ENCODE measurements around the gene NME7.

The NME7 gene

DNA sequence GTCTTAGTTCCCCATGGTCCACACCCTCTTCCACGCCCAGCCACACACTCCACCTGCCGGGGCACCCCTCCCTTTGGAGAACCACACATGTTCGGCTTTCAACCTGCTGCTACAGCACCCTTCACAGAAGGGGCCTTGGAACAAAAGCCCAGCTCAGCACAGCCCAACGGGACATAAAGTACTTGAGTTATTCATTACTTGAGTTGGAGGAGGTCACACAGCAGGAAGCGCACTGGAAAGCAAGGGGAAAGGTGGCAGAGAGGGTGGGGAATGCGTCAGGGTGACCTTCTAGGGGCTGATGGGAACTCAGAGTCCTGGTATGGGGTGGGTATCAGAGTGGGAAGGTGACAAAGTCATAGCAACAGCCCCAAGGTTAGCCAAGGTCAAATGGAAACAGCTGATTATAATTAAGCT lies 264.1 kb downstream of the NME7 start:
- no peak for DNase-seq

DNA sequence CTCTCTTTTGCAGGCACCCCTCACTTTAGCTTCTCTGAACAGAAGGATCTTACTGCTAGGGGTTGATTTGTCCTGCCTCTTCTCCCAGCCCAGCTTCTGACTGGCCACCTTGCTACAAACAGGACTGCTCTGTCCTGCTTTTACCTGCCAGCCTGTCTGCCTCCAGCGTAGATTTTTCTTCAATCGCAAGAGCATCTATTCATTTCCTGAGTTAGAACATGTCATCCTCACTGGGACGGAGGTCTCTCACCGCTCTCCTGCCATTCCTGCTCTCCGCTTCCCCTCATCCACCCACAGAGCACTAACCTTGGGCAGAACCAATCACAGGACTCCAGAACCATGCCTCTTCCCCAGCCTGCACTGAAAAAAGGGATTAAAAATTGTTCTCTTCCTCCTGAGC lies 264.6 kb downstream of the NME7 start:
- no peak for DNase-seq

DNA sequence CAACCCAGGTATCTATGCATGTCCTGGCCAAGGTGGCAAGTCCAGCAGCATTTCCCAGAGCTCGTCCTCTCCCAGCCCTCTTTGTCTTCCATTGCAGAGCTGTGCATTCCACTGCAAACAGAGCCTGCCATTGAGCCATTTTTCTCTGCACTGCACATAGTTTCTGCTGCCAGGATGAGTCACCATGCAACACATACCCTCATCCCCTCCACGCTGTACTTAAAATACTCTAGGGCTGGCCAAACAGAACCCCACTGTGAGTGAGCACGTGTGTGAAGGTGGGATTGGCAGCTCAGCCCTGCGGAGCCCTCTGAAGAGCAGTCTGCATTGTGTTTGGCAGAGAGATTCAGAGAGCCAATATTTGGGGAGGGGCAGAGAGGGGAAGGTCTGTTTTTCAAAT lies 265.0 kb downstream of the NME7 start:
- DNase-seq: no peak

DNA sequence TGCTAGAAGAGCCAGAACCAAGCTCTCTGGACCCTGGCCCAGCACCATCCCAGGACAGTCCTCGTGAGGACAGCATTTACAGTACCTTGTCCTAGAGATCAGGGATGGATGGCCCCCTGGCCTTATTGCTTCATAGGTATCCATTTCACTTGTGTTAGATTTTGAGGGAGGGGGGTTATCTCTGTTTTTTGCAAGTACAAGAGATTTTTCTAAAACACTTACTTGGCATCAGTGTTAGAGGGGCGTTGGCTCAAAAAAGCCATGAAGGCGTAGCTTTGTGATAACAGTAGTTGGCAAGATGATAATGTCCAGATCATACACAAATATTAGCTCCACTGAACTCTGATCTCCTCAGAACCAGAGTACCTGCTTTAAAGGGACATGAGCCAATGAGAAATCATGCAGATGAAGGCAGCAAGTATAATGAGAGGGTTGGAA lies 266.9 kb downstream of the NME7 start:
- no peak for DNase-seq

DNA sequence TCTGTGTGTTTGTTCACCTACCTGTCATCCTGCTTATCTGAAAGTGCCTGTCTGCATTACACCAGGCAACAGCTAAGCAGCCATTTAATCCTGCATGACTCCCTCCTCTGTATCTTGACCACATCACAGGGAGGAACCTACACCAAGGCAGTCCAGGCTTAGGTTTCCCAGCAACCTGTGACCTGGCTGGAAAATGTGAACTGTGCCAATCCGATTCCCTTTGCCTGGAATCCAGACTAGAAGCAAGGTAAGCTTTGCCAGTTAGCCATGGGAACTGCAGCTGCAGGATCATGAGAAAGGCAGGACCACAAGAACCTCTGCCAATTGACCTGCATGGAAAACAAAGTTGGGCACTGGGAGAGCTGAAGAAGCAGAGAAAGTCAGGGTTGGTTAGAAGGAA lies 267.4 kb downstream of the NME7 start:
- DNase-seq: no peak

DNA sequence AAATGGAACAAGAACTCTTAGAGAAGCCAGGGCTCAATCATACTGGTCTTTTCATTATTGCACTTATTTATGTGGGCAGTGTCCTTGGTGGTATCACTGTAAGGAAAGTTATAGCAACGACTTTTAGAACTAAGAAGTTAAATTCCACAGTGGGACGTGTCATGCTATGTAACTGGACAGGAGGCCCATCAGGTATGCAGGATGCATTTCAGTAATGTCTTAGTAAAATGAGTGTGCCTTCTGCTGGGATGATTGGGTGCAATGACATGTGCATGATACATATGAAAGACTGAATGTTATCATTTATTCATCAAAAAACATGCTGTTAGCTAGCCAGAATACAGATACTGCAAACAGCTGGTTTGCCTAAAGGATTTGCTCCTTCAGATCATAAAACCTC lies 268.0 kb downstream of the NME7 start:
- DNase-seq: no peak

DNA sequence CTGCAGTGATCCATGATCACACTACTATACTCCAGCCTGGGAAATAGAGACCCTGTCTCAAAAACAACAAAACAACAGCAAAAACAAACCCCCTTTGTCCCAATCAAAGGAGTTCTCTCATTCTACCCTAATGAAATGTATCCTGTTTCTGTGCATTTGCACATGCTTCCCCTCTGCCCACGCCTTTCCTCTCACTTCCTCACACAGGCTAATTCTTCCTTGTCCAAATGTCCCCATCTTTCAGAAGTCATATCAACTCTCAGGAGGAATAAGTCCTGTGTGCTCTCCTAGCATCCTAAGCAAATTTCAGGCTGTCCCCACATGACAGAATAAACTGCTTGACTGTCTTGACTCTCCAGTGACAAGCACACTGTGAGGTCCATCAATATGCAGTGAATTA lies 269.2 kb downstream of the NME7 start:
- no peak for DNase-seq

DNA sequence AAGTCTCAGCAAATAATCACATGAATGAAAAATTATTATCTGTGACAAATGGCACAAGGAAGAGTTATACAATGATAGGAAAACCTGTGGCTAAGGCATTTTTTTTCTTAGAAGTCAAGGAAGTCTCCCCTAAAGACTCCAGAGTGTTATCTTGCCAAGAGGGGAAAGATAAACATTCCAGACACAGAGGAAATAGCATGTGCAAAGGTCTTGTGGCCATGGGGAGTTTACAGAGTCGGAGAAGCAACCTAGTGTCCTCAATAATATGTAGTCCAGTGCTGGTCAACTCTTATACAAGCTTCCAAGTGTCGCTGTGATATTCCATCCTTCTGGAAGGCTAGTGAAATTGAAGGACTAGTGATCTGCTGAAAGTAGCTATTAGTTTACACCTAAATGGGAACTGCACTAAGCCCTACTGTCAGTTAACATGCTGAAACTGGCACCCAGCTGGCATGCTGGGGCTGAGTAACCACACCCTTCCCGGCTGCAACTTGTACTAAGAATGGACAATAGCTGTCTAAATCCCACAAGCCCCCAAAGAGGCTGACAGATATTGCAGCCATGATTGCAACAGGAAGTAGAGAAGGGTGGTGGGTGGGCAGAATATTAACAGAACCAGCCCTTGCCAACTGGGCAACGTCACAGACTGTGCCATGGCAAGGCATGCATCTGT lies 272.6 kb downstream of the NME7 start:
- DNase-seq: no peak

DNA sequence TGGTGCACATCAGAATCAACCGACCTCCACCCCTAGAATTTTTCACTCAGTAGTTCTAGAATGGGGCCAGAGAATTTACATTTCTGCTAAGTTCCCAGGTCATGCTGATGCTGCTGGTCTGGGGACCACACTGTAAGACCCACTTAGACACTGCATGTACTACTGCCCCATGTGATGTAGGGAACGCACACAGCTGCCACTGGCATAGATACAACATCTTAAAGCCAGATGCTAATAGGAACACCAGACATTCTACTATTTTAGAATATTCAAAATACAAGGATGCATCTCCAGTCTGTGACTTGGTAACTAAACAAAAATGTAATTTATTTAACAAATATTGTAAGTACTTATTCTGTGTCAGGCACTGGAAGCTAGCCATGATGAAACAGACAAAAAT lies 275.2 kb downstream of the NME7 start:
- no peak for DNase-seq

DNA sequence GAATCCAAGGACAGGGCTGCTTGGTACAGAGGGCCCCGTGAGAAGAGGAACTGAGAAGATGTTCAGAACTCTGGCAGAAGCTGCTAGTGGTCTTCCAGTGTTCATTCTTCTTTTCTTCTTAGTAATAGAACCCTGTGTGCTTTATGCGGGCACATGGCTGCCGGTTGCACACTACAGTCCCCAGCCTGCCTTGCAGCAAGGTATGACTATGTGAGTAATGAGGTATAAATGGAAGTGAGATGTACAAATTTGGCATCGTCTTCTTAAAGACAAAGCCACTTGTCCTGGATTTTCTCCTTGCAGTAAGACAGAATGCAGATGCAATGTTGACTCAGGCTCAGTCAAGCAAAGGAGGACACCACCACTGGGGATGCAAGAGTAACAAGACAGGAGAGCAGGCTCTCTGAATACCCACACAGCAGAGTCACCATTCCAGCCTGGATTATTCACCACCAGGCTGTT lies 276.1 kb downstream of the NME7 start:
- DNase-seq: no peak

DNA sequence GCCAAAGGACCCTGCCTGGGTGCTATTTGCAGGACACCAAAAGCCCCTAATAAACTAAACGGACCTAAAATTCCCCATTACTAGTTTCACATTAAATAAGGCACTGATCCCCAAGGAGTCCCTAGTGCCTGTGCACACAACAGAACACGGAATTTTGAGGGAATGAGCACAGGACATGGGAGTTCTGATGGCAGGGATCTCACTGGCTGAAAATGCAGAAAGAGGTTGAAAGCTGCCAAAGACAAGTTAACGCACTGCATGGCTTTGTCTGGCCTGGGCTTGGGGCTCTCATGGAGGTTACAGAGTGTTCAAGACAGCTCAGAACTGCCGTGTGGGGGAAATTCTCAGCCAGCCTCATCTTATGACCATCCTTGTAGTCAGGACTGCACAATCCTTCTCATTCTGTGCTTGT lies 276.7 kb downstream of the NME7 start:
- DNase-seq: no peak

DNA sequence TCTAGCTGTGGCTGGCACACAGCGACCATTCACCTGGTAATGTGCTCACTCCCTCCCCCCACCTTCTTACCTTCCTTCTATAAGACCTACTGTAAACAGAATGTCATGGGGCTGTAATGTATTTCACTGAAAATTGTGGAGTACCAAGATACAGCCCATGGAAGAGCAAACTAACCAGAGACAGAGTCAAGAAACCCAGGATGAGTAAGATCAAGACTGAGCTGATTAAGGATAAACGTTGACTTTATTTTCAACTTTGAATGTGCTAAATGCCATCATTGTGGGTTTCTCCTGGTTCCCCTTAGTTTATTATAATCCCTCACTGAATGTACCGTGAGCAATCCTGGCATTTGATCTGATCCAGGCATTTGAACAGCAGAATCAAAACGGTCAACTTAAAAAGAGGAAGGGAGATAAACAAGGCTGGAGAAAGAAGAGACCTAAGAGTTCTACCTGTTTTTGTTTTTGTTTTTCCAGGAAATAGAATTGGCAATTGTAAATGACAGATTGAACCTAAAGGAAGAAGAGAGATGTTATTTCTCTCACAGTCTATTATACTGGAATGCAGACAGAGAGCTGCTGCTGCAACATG lies 277.2 kb downstream of the NME7 start:
- no peak for DNase-seq

DNA sequence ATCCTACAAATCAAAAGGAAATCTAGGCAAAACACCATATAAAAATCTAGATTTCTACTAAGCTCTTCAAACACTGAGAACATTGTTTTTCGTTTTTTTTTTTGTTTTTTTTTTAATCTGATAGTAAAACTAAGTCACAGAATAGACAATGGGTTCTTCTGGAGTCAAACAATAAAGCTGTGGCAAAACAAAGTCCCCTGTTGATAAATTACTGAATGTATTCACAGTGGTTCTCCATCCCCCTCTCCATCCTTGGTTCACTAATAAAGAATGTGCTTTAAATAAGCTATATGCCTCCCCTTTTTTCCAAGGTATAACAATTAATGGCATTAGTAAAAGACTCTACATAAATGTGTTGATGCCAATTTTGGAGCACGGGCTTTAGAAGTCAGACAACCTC lies 277.8 kb downstream of the NME7 start:
- DNase-seq: no peak

DNA sequence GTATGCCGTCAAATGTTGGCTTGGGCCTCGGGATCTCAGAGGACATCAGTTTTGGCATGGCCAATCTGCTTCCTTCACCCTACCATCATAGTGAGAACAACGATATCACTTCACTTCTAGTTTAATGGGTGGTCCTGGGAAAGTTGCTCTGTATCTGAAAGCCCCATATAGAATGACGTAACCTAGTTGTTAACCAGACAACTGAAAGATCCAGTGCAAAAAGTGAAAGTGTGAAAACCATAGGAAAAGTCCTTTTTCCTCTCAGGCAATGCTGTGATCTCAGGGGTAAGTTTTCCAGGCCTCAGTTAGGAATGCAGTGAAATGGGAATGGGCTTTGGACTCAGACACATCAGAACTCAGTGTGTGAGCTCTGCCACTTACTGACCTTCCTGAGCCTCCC lies 279.7 kb downstream of the NME7 start:
- DNase-seq: no peak

DNA sequence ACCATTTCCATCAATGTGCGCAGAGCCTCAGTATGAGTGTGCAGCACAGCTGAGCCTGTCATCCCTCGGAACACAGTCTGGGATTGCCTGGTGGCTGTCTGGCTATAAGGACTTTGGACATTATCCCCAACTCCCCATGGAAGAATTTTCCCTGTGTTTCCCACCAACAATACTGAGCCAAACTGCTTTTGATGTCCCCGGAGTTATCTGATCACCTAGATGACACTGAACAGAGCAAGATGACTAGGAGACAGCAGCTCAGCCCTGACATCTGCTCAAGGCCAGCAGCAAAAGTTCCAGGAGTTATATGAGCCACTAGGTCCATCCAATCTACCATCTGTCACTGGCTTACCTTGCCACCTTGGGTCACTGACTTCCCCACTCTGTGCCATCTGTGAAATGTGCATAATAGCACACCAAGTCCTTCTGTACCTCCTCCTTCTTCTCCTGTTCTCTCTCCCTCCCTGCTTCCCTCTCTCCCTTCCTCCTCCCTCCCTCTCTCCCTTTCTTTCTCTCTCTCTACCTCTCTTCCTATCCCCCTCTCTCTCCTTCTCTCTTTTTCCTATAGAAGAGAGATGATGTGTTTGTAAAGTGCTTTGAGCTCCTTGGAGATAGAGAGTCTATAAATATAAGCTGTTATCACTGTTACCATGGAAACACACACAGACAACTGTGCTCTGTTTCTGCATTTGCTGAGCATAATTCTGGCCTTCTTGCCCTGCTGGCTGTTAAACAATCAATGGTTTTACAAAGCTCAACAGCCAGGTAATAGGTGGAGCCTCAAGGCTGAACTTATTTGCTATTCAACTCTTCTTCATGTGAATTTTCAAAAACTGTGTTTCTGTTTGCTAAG lies 280.8 kb downstream of the NME7 start:
- peak; percentile 22 for DNase-seq

DNA sequence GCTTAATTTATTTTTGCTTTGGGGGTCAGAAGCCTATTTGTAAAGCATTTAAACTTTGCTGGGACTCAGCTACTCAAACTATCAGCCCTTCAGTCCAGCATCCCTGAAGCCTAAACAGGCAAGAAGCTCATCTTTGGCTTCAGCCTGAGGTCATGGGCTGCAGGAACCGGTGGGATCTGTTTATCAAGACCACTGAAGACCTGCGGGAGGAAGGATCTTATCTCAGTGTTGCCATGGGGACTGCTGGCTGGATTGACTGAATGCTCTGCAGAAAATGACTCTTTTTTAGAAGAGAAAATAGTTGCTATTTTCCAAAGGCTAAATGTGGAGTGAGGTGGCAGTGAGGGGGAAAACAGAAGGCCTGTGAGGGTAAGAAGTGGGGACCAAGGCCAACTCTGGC lies 281.7 kb downstream of the NME7 start:
- no peak for DNase-seq
